Hepatocyte (in vitro differentiated cells): ENCODE measurements around the gene TANGO2. TPM values are rescaled to one million over a fixed set of nuclear protein-coding genes. Genes with fewer than 3 reads are reported as not detected.

Experiments used
- DNase-seq: peaks from one replicate; pipeline ENCODE4 v3.0.0-alpha.2; 2016; ENCODE audit warnings: low spot score
- H2AFZ ChIP-seq: fragments of 200-600 bp; sonication (generic); 2 replicates; pipeline ENCODE4 v1.6.0; 2016; ENCODE audit warnings: antibody characterized with exemption, mild to moderate bottlenecking
- H3K27ac ChIP-seq: fragments of 200-600 bp; sonication (generic); 2 replicates; pipeline ENCODE4 v1.5.1; 2016; ENCODE audit warnings: mild to moderate bottlenecking
- H3K27me3 ChIP-seq: fragments of 200-600 bp; sonication (generic); 2 replicates; pipeline ENCODE4 v1.6.1; 2016
- H3K36me3 ChIP-seq: fragments of 200-600 bp; sonication (generic); replicated peaks from 2 replicates; pipeline ENCODE4 v1.5.1; 2016; ENCODE audit warnings: low read depth; ENCODE audit not compliant: insufficient read depth
- H3K4me1 ChIP-seq: fragments of 200-600 bp; sonication (generic); 2 replicates; pipeline ENCODE4 v1.5.1; 2016; ENCODE audit warnings: mild to moderate bottlenecking, moderate library complexity; ENCODE audit not compliant: insufficient read depth
- H3K4me2 ChIP-seq: fragments of 200-600 bp; sonication (generic); 2 replicates; pipeline ENCODE4 v1.6.0; 2016
- H3K4me3 ChIP-seq: fragments of 200-600 bp; sonication (generic); 2 replicates; pipeline ENCODE4 v1.5.1; 2016; ENCODE audit warnings: mild to moderate bottlenecking
- H3K79me2 ChIP-seq: fragments of 200-600 bp; sonication (generic); 2 replicates; pipeline ENCODE4 v1.6.0; 2017; ENCODE audit warnings: mild to moderate bottlenecking
- H3K9me2 ChIP-seq: fragments of 200-600 bp; sonication (generic); replicated peaks from 2 replicates; pipeline ENCODE4 v1.6.0; 2017; ENCODE audit warnings: mild to moderate bottlenecking; ENCODE audit not compliant: insufficient read depth
- H3K9me3 ChIP-seq: fragments of 200-600 bp; sonication (generic); 2 replicates; pipeline ENCODE4 v1.5.1; 2016; ENCODE audit warnings: low read depth, mild to moderate bottlenecking
- H4K20me1 ChIP-seq: fragments of 200-600 bp; sonication (generic); 2 replicates; pipeline ENCODE4 v1.6.0; 2016; ENCODE audit warnings: mild to moderate bottlenecking; ENCODE audit not compliant: insufficient read depth, poor library complexity, severe bottlenecking
- CTCF ChIP-seq: fragments of 200-600 bp; sonication (generic); IDR thresholded peaks from 2 replicates; pipeline ENCODE4 v1.5.1; 2016; ENCODE audit warnings: antibody characterized with exemption, mild to moderate bottlenecking; ENCODE audit not compliant: poor library complexity
- EZH2 ChIP-seq: fragments of 200-600 bp; sonication (generic); IDR thresholded peaks from 2 replicates; pipeline ENCODE4 v1.6.1; 2016; ENCODE audit warnings: antibody characterized with exemption, mild to moderate bottlenecking, borderline replicate concordance
- EZH2phosphoT487 ChIP-seq: fragments of 200-600 bp; sonication (generic); IDR thresholded peaks from one replicate; pipeline ENCODE4 v1.6.1; 2018; ENCODE audit warnings: antibody characterized with exemption, mild to moderate bottlenecking, low read depth, moderate library complexity; ENCODE audit not compliant: unreplicated experiment, severe bottlenecking
- WGBS: methylation state at CpG from one replicate; pipeline ENCODE4 v1.1.6; 2016; ENCODE audit warnings: low lambda C conversion rate; ENCODE audit errors: missing lambda C conversion rate; 5-methylcytosine and 5-hydroxymethylcytosine counted together
- polyA plus RNA-seq: library from polyadenylated mRNA; unstranded; fragments of >200 nt; fragmentation: Nextera tagmentation; extraction: Ambion mirVana; gene quantifications from 2 replicates; pipeline ENCODE4 v1.2.1, GENCODE V29; 2016
- total RNA-seq: library from RNA; depleted of rRNA; stranded (reverse); fragments of >200 nt; gene quantifications from 2 replicates; pipeline ENCODE4 v1.2.3, GENCODE V29; 2014

Gene TANGO2
- total and polyA plus RNA-seq, 2 experiments from 2014 or later = 20.8 to 21.4 TPM

DNA sequence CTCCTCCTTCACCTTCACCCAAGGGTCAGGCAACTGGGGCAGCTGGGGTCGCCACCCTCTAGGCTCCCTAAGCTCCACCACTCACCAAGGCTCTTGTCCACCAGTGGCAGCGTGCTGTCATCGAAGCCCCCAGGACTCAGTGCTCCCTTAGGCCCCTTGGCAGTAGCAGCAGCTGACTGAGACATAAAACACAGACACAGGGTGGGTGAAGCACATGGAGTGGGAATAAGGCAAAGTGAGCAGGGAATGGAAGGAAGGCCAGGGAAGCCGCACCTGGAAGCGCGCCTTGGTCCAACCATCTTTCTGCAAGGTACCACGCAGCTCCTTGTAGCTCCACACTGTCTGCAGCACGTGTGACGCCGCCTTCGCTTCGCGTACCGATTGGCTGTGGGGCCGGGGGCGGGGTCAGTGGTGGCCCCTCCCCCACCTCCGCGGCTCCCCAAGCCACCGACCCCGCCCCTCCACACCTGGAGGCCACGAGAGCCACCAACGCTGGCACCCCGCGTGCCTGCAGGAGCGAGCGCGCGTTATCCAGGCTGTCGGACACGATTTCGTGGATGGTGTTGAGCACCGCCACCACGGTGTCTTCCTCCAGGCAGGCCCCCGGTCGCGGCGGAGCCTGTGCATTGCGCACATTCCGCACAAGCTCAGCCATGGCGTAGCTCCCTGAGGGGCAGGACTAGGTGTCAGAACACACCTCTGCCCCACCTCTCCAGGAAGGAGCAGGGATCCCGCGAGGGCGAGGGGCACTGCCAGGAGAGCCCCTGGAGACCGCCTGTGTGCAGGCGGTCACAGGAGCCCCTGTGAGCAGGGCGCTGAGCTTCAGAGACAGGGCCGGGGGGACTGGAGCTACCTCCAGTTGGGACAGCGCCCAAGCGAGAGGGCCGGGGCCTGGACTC, 48.0 kb upstream of the TANGO2 start:
- no peak overlapping the region for H3K4me3 ChIP-seq
- no peaks in the 10 kb centered on the region for H3K27me3 ChIP-seq
- H3K4me2 ChIP-seq = no peak overlapping the region
- no peak overlapping the region for H2AFZ ChIP-seq
- H4K20me1 ChIP-seq = no peaks in the 10 kb centered on the region
- H3K9me2 ChIP-seq = no peaks in the 10 kb centered on the region
- no peaks in the 10 kb centered on the region for H3K9me3 ChIP-seq
- H3K79me2 ChIP-seq = no peaks in the 10 kb centered on the region
- WGBS = 97% methylated on average over 33 of the region's 50 CpGs
- H3K36me3 ChIP-seq = no peaks in the 10 kb centered on the region
- DNase-seq = no peak
- TF ChIP-seq CTCF (no peak), EZH2phosphoT487 (no peak), EZH2 (no peak)
- no peak overlapping the region for H3K27ac ChIP-seq
- H3K4me1 ChIP-seq = no peaks in the 10 kb centered on the region

DNA sequence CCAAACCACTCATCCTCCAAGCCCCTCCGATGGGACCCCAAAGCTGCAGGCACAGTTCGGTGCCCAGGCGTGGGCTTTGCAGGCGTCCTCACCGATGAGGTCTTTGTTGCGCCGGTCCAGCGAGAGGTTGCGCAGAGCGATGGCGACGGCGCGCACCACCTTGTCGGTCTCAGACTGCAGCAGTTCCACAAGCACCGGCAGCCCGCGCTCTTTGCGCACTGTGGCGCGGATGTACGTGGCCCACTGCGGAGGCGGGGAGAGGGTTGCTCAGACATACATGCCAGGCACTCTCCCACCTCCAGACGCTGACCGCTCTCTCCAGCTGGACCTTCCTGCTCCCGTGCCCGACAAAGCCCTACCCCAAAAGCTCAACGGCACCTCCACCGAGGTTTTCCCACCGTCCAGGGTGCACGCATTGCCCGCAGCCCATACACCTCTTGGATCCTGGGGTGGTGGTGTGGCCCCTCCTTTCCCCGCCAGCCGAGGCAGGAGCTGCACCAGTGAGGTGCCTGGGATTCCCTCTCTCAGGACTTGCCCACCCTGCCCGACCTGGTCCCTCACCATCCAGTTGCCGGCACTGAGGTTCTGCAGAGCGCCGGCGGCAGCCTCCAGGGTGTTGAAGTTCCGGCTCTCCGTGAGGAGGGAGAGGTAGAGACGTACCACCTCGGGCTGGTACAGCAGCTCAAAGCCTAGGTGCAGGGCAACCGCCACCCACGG, 47.2 kb upstream of the TANGO2 start:
- no peak for TF ChIP-seq EZH2
- TF ChIP-seq CTCF = no peak
- TF ChIP-seq EZH2phosphoT487 = no peak
- no peaks in the 10 kb centered on the region for H4K20me1 ChIP-seq
- no peaks in the 10 kb centered on the region for H3K79me2 ChIP-seq
- H3K9me3 ChIP-seq = no peaks in the 10 kb centered on the region
- H3K9me2 ChIP-seq = no peaks in the 10 kb centered on the region
- H3K36me3 ChIP-seq = no peaks in the 10 kb centered on the region
- H3K27ac ChIP-seq = no peak overlapping the region
- WGBS = 94% methylated on average over 46 of the region's 46 CpGs
- no peaks in the 10 kb centered on the region for H3K4me1 ChIP-seq
- H3K27me3 ChIP-seq = no peaks in the 10 kb centered on the region
- H3K4me2 ChIP-seq = no peak overlapping the region
- no peak overlapping the region for H2AFZ ChIP-seq
- no peak overlapping the region for H3K4me3 ChIP-seq
- DNase-seq = no peak

GRCh38 chr22:19974268-19974861, 46.5 kb upstream of the TANGO2 start:
- no peak overlapping the region for H2AFZ ChIP-seq
- no peak overlapping the region for H3K4me2 ChIP-seq
- no peaks in the 10 kb centered on the region for H3K27me3 ChIP-seq
- H3K79me2 ChIP-seq = no peaks in the 10 kb centered on the region
- no peaks in the 10 kb centered on the region for H3K4me1 ChIP-seq
- 79% methylated on average over 11 of the region's 11 CpGs for WGBS
- no peaks in the 10 kb centered on the region for H3K9me2 ChIP-seq
- TF ChIP-seq EZH2phosphoT487 = no peak
- no peak for TF ChIP-seq CTCF
- no peak for TF ChIP-seq EZH2
- no peaks in the 10 kb centered on the region for H3K36me3 ChIP-seq
- no peaks in the 10 kb centered on the region for H3K9me3 ChIP-seq
- H3K4me3 ChIP-seq = no peak overlapping the region
- peak; percentile 47 for DNase-seq
- H3K27ac ChIP-seq = no peak overlapping the region
- H4K20me1 ChIP-seq = no peaks in the 10 kb centered on the region
